NT2/D1 (cell line): ENCODE data around the gene PLCL1.

Source experiments
- DNase-seq: peaks from one replicate; pipeline ENCODE4 v3.0.0-alpha.2; 2011; ENCODE audit warnings: low read depth, low spot score
- H3K27me3 ChIP-seq: 2 replicates; pipeline ENCODE4 v1.6.0; 2011; ENCODE audit warnings: mild to moderate bottlenecking; ENCODE audit not compliant: insufficient read length, insufficient read depth
- H3K36me3 ChIP-seq: 2 replicates; pipeline ENCODE4 v1.6.1; 2011; ENCODE audit warnings: mild to moderate bottlenecking, low read length, mixed read lengths; ENCODE audit not compliant: insufficient read depth, insufficient read length
- H3K4me1 ChIP-seq: 2 replicates; pipeline ENCODE4 v1.5.1; 2011; ENCODE audit not compliant: insufficient read depth, insufficient read length
- H3K4me3 ChIP-seq: 2 replicates; pipeline ENCODE4 v1.5.1; 2011; ENCODE audit warnings: low read depth; ENCODE audit not compliant: insufficient read length
- H3K9ac ChIP-seq: 2 replicates; pipeline ENCODE4 v1.6.0; 2011; ENCODE audit warnings: low read depth; ENCODE audit not compliant: insufficient read length
- H3K9me3 ChIP-seq: 2 replicates; pipeline ENCODE4 v1.5.1; 2011; ENCODE audit warnings: mild to moderate bottlenecking, low read length; ENCODE audit not compliant: insufficient read depth
- SUZ12 ChIP-seq: IDR thresholded peaks from 2 replicates; pipeline ENCODE4 v1.6.1; 2011; ENCODE audit not compliant: insufficient read length, insufficient read depth; ENCODE audit errors: extremely low read depth
- YY1 ChIP-seq: IDR thresholded peaks from 2 replicates; pipeline ENCODE4 v1.6.1; 2011; ENCODE audit not compliant: insufficient read length, insufficient read depth
- ZNF274 ChIP-seq: IDR thresholded peaks from 2 replicates; pipeline ENCODE4 v1.6.1; 2011; ENCODE audit warnings: mild to moderate bottlenecking, low read depth, low read length

The PLCL1 gene

GRCh38 chr2:197810016-197810415 is 5.6 kb downstream of the PLCL1 start:
- H3K4me3 ChIP-seq, result no peak overlapping the region
- H3K9ac ChIP-seq, result no peak overlapping the region
- peaks cover 24% of the 10 kb centered on the region for H3K27me3 ChIP-seq
- TF ChIP-seq YY1 (no peak), ZNF274 (no peak), SUZ12 (no peak)
- no peaks in the 10 kb centered on the region for H3K9me3 ChIP-seq
- DNase-seq, result no peak
- H3K36me3 ChIP-seq, result no peaks in the 10 kb centered on the region
- H3K4me1 ChIP-seq, result no peaks in the 10 kb centered on the region

GRCh38 chr2:197810491-197810890 is 6.1 kb downstream of the PLCL1 start:
- peaks cover 19% of the 10 kb centered on the region for H3K27me3 ChIP-seq
- no peak overlapping the region for H3K4me3 ChIP-seq
- no peak overlapping the region for H3K9ac ChIP-seq
- H3K36me3 ChIP-seq, result no peaks in the 10 kb centered on the region
- no peaks in the 10 kb centered on the region for H3K9me3 ChIP-seq
- DNase-seq, result no peak
- no peaks in the 10 kb centered on the region for H3K4me1 ChIP-seq
- TF ChIP-seq YY1 (no peak), ZNF274 (no peak), SUZ12 (no peak)

- Histone ChIP-seq H3K4me3 (no peak overlapping the region), H3K36me3 (no peaks in the 10 kb centered on the region), H3K27me3 (no peaks in the 10 kb centered on the region), H3K4me1 (no peaks in the 10 kb centered on the region), H3K9me3 (no peaks in the 10 kb centered on the region), H3K9ac (no peak overlapping the region)
- TF ChIP-seq YY1 (no peak), ZNF274 (no peak), SUZ12 (no peak)
- DNase-seq, result no peak
These were observed 8.8 kb downstream of the PLCL1 start for GRCh38 chr2:197813093-197813787.

- Histone ChIP-seq H3K36me3 (no peaks in the 10 kb centered on the region), H3K9ac (no peak overlapping the region), H3K4me1 (no peaks in the 10 kb centered on the region), H3K27me3 (no peaks in the 10 kb centered on the region), H3K4me3 (no peak overlapping the region), H3K9me3 (no peaks in the 10 kb centered on the region)
- TF ChIP-seq ZNF274, result no peak
- DNase-seq, result no peak
These were observed 10.1 kb downstream of the PLCL1 start for GRCh38 chr2:197814526-197814925.

- no peaks in the 10 kb centered on the region for H3K4me1 ChIP-seq
- no peak for DNase-seq
- no peaks in the 10 kb centered on the region for H3K36me3 ChIP-seq
- H3K9me3 ChIP-seq, result no peaks in the 10 kb centered on the region
- TF ChIP-seq YY1 (no peak), ZNF274 (no peak), SUZ12 (no peak)
- H3K9ac ChIP-seq, result no peak overlapping the region
- H3K27me3 ChIP-seq, result no peaks in the 10 kb centered on the region
- no peak overlapping the region for H3K4me3 ChIP-seq
These were observed 17.3 kb downstream of the PLCL1 start for GRCh38 chr2:197821550-197822289.

- H3K9me3 ChIP-seq, result no peaks in the 10 kb centered on the region
These were observed 17.9 kb downstream of the PLCL1 start for GRCh38 chr2:197822333-197822732.

GRCh38 chr2:197827618-197828017 is 23.2 kb downstream of the PLCL1 start:
- H3K9ac ChIP-seq, result no peak overlapping the region
- H3K9me3 ChIP-seq, result no peaks in the 10 kb centered on the region
- H3K27me3 ChIP-seq, result no peaks in the 10 kb centered on the region
- TF ChIP-seq ZNF274, result no peak
- TF ChIP-seq YY1, result no peak
- no peak for TF ChIP-seq SUZ12
- no peak for DNase-seq
- H3K4me3 ChIP-seq, result no peak overlapping the region
- H3K36me3 ChIP-seq, result no peaks in the 10 kb centered on the region
- H3K4me1 ChIP-seq, result no peaks in the 10 kb centered on the region

More at GRCh38 chr2:197822333-197822732, 17.9 kb downstream of the PLCL1 start:
- Histone ChIP-seq H3K36me3 (no peaks in the 10 kb centered on the region), H3K9ac (no peak overlapping the region), H3K4me1 (no peaks in the 10 kb centered on the region), H3K27me3 (no peaks in the 10 kb centered on the region), H3K4me3 (no peak overlapping the region)
- no peak for DNase-seq
- TF ChIP-seq ZNF274 (no peak), YY1 (no peak), SUZ12 (no peak)
